HUES64 (cell line): ENCODE data around the gene CYSRT1.

Source experiments
- H3K27ac ChIP-seq: 2 replicates; pipeline ENCODE4 v1.7.0; 2013; ENCODE audit warnings: low read depth, low read length, inconsistent platforms
- H3K27me3 ChIP-seq: 2 replicates; pipeline ENCODE4 v1.6.1; 2013; ENCODE audit warnings: mild to moderate bottlenecking, low read length; ENCODE audit not compliant: insufficient read depth
- H3K36me3 ChIP-seq: 2 replicates; pipeline ENCODE4 v1.6.1; 2013; ENCODE audit warnings: mild to moderate bottlenecking, low read length; ENCODE audit not compliant: insufficient read depth
- H3K4me1 ChIP-seq: 2 replicates; pipeline ENCODE4 v1.6.1; 2013; ENCODE audit warnings: mild to moderate bottlenecking, low read length, moderate library complexity; ENCODE audit not compliant: insufficient read depth
- H3K4me3 ChIP-seq: 2 replicates; pipeline ENCODE4 v1.5.1; 2013; ENCODE audit warnings: mild to moderate bottlenecking, low read length, moderate library complexity
- H3K9ac ChIP-seq: 2 replicates; pipeline ENCODE4 v1.6.1; 2013; ENCODE audit warnings: mild to moderate bottlenecking, low read depth, low read length
- H3K9me3 ChIP-seq: 2 replicates; pipeline ENCODE4 v1.6.1; 2013; ENCODE audit warnings: low read depth, low read length; ENCODE audit not compliant: insufficient read depth
- WGBS: fragments of 150-250, 120-280 bp; methylation state at CpG from one replicate; pipeline ENCODE4 v1.1.7; 2013; ENCODE audit warnings: missing lambda C conversion rate; 5-methylcytosine and 5-hydroxymethylcytosine counted together

Gene CYSRT1

DNA sequence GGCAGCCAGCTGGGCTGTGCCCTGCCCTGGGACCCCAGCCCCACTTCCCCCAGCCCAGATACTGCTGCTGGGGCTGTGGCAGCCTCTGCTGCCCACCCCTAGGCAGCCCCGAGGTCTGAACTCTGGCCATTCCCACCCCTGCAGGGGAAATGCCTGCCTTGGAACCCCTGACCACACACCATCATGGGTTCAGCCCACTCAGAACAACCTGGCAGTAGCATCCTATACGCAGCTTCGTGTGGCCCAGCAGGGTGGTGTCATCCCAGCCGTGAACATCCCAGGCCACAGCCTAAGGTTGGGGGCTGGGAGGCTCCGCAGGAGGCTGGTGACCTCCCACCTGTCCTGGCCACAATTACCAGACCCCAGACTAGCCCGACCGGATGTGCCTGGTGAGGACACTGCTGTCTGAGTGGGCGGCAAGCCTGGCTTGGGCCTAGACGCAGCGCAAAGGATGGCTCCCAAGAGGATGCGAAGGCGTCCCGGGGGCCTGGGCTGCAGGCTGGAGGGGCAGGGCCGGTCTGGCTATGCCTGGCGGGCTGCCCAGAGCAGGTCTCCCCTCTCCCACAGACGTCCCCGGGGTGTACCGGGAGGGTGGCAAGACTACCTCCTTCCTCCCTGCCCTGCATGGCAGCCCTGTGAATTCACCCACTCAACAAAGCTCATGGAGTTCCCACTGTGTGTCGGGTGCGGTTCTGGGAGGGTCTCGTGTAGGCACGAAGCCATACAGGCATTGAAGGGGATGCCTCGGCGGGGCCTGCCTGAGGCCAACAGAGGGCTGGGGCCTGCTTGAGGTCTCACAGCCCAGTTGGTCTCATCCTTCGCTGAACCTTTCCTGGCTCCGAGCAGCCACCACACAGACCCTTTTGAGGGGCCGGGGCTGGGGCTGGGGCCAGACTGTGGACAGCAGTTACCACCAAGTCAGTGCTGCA is 4.3 kb downstream of the CYSRT1 start:
- H3K36me3 ChIP-seq: no peaks in the 10 kb centered on the region
- no peaks in the 10 kb centered on the region for H3K4me1 ChIP-seq
- no peak overlapping the region for H3K27ac ChIP-seq
- no peak overlapping the region for H3K4me3 ChIP-seq
- WGBS: 91% methylated on average over 27 of the region's 27 CpGs
- no peak overlapping the region for H3K9ac ChIP-seq
- no peaks in the 10 kb centered on the region for H3K27me3 ChIP-seq
- H3K9me3 ChIP-seq: no peaks in the 10 kb centered on the region

DNA sequence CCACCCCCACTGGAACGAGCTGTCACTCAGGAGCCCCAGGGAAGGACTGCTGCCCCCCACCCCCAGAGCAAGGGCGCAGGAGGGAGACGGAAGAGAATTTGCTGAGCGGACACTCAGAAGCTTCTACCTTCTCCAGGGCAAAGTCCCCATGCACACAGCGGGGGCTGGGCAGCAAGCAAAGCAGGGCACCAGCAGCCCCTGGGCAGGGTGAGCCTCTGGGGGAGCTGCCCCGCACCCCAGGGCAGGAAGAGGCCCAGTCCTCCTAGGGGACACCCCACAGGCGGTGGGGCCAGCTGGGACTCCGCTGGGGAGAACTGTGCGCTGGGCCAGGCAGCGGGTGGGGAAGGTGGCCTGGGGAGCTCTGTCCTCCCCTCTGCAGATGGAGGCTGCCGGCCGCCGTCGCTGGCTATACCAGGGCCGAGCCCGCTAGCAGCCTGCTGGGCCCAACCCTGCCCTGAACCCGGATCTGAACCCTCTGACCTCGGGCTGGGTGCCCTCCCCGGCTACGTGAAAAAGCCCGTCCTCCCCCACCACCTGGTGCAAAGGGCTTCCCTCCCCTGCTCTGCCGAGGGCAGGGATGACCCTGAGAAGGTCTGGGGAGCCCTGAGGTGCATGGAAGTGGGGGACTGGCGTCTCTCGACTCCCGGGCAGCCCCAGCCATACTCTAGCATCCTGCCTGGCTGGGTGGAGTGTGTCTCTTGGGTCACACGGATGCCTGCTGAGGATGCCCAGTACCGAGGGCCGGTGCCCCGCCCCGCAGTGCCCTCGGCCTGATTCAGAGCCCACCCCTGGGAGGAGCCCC is 5.1 kb downstream of the CYSRT1 start:
- H3K9ac ChIP-seq: no peak overlapping the region
- no peak overlapping the region for H3K4me3 ChIP-seq
- 85% methylated on average over 31 of the region's 31 CpGs for WGBS
- H3K27me3 ChIP-seq: no peaks in the 10 kb centered on the region
- H3K9me3 ChIP-seq: no peaks in the 10 kb centered on the region
- H3K27ac ChIP-seq: no peak overlapping the region
- H3K36me3 ChIP-seq: no peaks in the 10 kb centered on the region
- no peaks in the 10 kb centered on the region for H3K4me1 ChIP-seq

DNA sequence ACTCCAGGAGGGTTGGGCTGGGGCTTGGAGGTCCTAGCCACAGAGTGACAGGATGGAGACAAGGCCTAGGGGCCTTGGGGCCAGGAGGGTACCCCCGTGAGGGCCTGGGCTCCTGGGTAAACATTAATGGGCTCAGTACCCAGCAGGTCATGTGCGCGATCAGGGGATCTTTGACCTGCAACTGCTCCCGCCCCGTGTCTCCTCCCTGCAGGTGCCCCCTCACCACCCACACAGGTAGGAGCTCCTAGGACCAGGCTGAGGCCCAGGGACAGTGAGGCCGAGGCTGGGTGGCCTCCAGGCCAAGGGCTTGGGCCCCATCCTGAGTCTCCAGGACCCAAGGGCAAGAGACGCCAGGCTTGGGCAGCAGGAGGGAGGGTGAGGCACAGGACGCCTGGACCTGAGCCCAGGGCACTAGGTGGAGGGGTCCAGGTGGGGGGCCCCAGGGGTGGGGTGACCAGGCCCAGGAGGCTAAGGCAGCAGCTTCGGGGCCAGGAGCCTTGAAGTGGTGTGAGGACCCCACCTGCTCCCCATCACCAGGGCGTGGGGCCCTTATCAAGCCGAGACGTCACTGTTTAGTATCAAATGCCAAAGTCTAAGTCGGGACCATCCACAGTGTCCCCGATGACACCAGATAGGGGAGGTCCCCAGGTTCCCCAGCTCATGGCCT is 5.9 kb downstream of the CYSRT1 start, which contains the start of gene SLC34A3:
Gene SLC34A3, plus strand, starts transcription at position 197 of the 667 bp plus-strand sequence. CDS start 802 bp downstream, outside the sequence.
- Histone ChIP-seq H3K9me3 (no peaks in the 10 kb centered on the region), H3K4me3 (no peak within 1 kb of the TSS), H3K4me1 (no peaks in the 10 kb centered on the region), H3K36me3 (no peaks in the 10 kb centered on the region), H3K27me3 (no peaks in the 10 kb centered on the region), H3K9ac (no peak within 1 kb of the TSS), H3K27ac (no peak within 1 kb of the TSS)
- 89% methylated on average over 14 of the region's 14 CpGs for WGBS

DNA sequence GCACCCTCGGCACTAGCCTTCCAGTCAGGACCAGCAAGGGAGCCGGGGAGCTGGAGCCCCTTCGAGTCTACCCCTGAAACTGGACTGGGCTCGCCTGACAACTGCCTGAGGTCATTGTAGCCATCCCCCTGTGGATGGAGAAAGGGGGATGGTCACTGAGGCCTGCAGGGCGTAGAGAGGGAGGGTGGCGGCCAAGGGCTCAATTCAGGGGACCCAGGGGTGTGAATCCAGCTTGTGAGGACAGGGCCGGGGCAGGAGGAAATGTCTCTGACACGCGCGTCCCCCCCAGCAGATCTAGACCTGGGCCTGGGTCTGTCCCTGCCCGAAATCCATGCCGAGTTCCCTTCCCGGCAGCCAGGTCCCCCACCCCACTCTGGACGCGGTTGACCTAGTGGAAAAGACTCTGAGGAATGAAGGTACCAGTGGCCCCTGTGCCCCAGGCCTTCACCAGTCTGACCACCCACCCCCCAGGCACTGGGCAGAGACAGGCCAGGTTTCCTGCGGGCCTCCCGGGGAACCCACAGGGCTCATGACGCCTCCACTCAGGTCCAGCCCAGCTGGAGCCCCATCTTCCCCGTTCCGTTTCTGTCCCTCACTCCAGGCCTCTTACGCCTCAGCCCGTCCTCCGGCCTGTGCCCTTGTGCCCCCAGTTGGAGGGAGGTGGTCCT is 6.5 kb downstream of the CYSRT1 start:
- H3K9ac ChIP-seq: no peak overlapping the region
- H3K27me3 ChIP-seq: no peaks in the 10 kb centered on the region
- H3K27ac ChIP-seq: no peak overlapping the region
- H3K4me3 ChIP-seq: no peak overlapping the region
- no peaks in the 10 kb centered on the region for H3K9me3 ChIP-seq
- no peaks in the 10 kb centered on the region for H3K36me3 ChIP-seq
- no peaks in the 10 kb centered on the region for H3K4me1 ChIP-seq
- 93% methylated on average over 23 of the region's 23 CpGs for whole genome bisulfite sequencing

DNA sequence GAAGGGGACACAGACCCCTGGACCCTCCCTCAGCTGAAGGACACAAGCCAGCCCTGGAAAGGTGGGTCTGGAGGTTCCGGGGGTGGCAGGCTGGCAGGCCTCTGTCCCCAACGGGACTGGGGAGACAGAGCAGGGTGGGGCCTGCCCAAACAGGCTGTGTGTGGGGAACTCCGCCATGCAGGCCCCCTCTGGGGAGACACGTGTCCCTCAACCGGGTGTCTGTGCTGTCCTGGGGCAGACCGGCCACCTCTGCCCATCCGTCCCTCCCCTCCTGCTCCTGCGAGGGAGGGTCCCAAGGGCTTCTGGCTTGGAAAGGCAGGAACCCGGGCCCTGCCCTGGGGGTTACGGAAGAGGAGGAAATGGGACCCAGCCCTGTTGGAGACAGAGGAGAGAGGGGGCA is 7.1 kb downstream of the CYSRT1 start:
- Histone ChIP-seq H3K36me3 (no peaks in the 10 kb centered on the region), H3K4me1 (peaks cover 5% of the 10 kb centered on the region), H3K9ac (no peak overlapping the region), H3K4me3 (no peak overlapping the region), H3K27ac (no peak overlapping the region), H3K27me3 (no peaks in the 10 kb centered on the region), H3K9me3 (no peaks in the 10 kb centered on the region)
- 91% methylated on average over 10 of the region's 10 CpGs for WGBS

DNA sequence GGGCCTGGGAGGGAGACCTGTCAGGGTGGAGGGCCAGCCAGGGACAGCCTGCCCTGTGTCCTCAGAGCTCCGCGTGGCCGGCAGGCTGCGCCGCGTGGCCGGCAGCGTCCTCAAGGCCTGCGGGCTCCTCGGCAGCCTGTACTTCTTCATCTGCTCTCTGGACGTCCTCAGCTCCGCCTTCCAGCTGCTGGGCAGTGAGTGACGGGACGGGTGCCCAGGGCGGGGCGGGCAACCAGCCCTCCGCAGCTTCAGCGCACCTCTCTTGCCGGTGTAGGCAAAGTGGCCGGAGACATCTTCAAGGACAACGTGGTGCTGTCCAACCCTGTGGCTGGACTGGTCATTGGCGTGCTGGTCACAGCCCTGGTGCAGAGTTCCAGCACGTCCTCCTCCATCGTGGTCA is 7.5 kb downstream of the CYSRT1 start:
- WGBS: 92% methylated on average over 24 of the region's 24 CpGs
- no peaks in the 10 kb centered on the region for H3K27me3 ChIP-seq
- no peaks in the 10 kb centered on the region for H3K9me3 ChIP-seq
- no peak overlapping the region for H3K4me3 ChIP-seq
- H3K27ac ChIP-seq: no peak overlapping the region
- peaks cover 6% of the 10 kb centered on the region for H3K4me1 ChIP-seq
- H3K9ac ChIP-seq: no peak overlapping the region
- no peaks in the 10 kb centered on the region for H3K36me3 ChIP-seq

DNA sequence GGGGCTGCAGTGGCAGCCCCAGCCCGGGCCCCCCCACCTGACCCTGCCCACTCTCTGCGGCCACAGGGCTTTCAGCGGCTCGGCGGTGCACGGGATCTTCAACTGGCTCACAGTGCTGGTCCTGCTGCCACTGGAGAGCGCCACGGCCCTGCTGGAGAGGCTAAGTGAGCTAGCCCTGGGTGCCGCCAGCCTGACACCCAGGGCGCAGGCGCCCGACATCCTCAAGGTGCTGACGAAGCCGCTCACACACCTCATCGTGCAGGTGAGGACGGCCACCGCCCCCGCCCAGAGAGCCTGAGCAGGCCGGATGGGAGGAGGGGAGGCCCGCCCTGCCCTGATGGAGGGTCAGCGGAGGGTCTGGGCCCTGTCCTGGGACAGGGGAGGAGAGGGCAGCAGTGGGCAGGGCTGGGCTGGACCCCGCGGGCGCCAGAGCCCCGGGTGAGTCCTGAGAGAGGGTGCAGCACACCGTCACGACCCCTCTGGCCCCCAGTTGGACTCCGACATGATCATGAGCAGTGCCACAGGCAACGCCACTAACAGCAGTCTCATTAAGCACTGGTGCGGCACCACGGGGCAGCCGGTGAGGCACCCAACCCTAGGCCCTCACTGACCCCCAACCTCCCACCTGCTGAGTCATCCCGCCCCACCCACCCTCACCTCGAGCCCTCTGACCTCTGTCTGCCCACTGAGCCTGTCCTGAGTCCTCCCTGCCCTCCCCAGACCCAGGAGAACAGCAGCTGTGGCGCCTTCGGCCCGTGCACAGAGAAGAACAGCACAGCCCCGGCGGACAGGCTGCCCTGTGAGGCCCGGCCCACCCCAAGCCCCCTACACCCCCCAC is 8.4 kb downstream of the CYSRT1 start:
- no peak overlapping the region; the same call in 1 of the 2 replicates for H3K9ac ChIP-seq
- no peak overlapping the region for H3K27ac ChIP-seq
- peaks cover 6% of the 10 kb centered on the region for H3K4me1 ChIP-seq
- no peaks in the 10 kb centered on the region for H3K36me3 ChIP-seq
- 89% methylated on average over 40 of the region's 40 CpGs for WGBS
- H3K9me3 ChIP-seq: no peaks in the 10 kb centered on the region
- H3K27me3 ChIP-seq: no peaks in the 10 kb centered on the region
- H3K4me3 ChIP-seq: no peak overlapping the region

DNA sequence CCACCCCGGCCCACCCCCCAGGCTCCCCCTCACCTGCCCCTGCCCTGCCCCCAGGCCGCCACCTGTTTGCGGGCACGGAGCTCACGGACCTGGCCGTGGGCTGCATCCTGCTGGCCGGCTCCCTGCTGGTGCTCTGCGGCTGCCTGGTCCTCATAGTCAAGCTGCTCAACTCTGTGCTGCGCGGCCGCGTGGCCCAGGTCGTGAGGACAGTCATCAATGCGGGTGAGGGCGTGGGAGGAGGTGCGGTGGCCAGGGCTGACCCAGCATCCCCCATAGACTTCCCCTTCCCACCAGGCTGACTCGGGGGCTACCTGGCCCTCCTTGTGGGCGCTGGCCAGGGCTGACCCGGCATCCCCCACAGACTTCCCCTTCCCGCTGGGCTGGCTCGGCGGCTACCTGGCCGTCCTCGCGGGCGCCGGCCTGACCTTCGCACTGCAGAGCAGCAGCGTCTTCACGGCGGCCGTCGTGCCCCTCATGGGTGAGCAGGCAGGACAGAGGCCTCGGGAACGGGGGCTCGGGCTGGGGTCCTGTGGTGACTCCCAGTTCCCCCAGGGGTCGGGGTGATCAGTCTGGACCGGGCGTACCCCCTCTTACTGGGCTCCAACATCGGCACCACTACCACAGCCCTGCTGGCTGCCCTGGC is 9.2 kb downstream of the CYSRT1 start:
- 90% methylated on average over 39 of the region's 40 CpGs for WGBS
- Histone ChIP-seq H3K4me3 (no peak overlapping the region), H3K9ac (no peak overlapping the region), H3K9me3 (no peaks in the 10 kb centered on the region), H3K27me3 (no peaks in the 10 kb centered on the region), H3K36me3 (no peaks in the 10 kb centered on the region), H3K4me1 (peaks cover 6% of the 10 kb centered on the region), H3K27ac (no peak overlapping the region)

DNA sequence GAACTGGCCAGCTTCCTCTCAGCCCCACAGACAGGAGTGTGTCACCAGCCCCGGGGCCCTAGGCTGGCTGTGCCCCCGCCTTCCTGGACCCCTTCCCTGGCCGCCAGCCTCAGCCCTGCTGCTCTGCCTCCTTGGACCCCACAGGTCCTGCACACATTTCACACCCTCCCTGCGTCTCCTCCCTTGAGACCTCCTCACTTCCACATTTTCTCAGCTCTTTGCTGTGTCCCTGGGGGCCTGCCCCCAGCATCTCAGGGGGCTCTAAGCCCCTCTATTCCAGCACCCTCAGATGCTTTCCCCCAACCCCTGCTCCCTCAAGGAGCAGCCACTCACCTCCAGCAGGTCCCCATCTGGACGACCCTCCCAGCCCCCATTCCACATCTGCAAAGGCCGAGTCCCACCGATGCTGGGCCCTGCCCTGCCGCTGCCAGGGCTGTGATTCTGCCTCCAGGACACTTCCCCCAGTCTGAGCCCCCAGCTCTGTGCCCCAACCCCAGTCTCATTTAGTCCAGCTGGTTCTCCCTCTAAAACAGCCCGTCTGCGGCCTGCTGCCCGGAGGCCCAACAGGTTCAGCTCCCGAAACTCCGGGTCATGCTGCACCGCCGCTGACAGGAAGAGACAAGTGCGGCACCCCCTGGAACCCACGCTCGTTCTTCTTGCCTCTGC is 9.9 kb downstream of the CYSRT1 start:
- WGBS: 89% methylated on average over 17 of the region's 18 CpGs
- Histone ChIP-seq H3K36me3 (no peaks in the 10 kb centered on the region), H3K9me3 (no peaks in the 10 kb centered on the region), H3K27ac (no peak overlapping the region), H3K9ac (no peak overlapping the region), H3K27me3 (no peaks in the 10 kb centered on the region), H3K4me3 (no peak overlapping the region), H3K4me1 (peaks cover 6% of the 10 kb centered on the region)
